GM12878 (cell line): ENCODE results near the gene TGM2.
"Not testable (repeated sequence)": the region's sequence is repeated elsewhere in the genome, so short reads cannot be mapped to it uniquely, and the experiment has no call there.

Source experiments
- CTCF ChIP-seq, 3 experiments: IDR thresholded peaks in 2 of 3; conservative IDR thresholded peaks in 1 of 3; 2 replicates each; pipeline ENCODE4 v1.5.1; 2011; ENCODE audit warnings: low read depth in 3 of 3, low read length in 3 of 3, mild to moderate bottlenecking in 3 of 3, control low read depth in 2 of 3, moderate library complexity in 2 of 3, inconsistent platforms in 1 of 3, mixed read lengths in 1 of 3; ENCODE audit not compliant: control insufficient read depth in 2 of 3, insufficient read depth in 1 of 3; ENCODE audit errors: extremely low read depth in 1 of 3
- NFYB ChIP-seq: IDR thresholded peaks from 2 replicates; pipeline ENCODE4 v1.6.1; 2011; ENCODE audit warnings: low read depth, mild to moderate bottlenecking, low read length, improper control_type of control experiment, moderate library complexity; ENCODE audit not compliant: insufficient read depth
- RCOR1 ChIP-seq: conservative IDR thresholded peaks from 2 replicates; pipeline ENCODE4 v1.6.1; 2012; ENCODE audit warnings: low read depth, low read length, improper control_type of control experiment
- SP1 ChIP-seq: IDR thresholded peaks from one replicate; pipeline ENCODE4 v1.6.1; 2011; ENCODE audit warnings: low read depth, low read length

DNA sequence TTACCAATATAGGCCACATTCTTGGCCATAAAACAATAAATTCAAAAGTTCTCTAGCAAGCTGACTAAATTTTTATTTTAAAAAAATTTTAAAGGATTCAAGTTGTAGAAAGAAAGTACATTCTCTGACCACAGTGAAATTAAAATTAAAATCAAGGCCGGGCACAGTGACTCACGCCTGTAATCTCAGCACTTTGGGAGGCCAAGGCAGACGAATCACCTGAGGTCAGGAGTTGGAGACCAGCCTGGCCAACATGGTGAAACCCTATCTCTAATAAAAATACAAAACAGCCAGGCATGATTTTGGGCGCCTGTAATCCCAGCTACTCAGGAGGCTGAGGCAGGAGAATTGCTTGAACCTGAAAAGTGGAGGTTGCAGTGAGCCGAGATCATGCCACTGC lies 62.9 kb downstream of the TGM2 start:
- TF ChIP-seq CTCF (IDR thresholded peaks at IDR 0.05 in 2 of 3, conservative IDR thresholded peaks at IDR 0.05 in 1 of 3; ENCODE audit: control insufficient read depth in 2 of 3, extremely low read depth in 1 of 3, insufficient read depth in 1 of 3, low read depth in 3 of 3, low read length in 3 of 3); SP1; NFYB; RCOR1: not testable (repeated sequence)
